PC-3 (cell line): ENCODE data around the gene EXOSC10.

Experiments used
- EZH2 ChIP-seq: fragments of 300-600 bp; sonication (generic); IDR thresholded peaks from one replicate; pipeline ENCODE4 v1.6.1; 2017; ENCODE audit warnings: antibody characterized with exemption, mild to moderate bottlenecking, low read length; ENCODE audit not compliant: unreplicated experiment
- TF ChIP-seq, protein P1 (sequence below): fragments of 300-600 bp; sonication (generic); conservative IDR thresholded peaks from 2 replicates; pipeline ENCODE4 v1.5.1; 2017; ENCODE audit warnings: antibody characterized with exemption, low read depth, mild to moderate bottlenecking, low read length

DNA sequence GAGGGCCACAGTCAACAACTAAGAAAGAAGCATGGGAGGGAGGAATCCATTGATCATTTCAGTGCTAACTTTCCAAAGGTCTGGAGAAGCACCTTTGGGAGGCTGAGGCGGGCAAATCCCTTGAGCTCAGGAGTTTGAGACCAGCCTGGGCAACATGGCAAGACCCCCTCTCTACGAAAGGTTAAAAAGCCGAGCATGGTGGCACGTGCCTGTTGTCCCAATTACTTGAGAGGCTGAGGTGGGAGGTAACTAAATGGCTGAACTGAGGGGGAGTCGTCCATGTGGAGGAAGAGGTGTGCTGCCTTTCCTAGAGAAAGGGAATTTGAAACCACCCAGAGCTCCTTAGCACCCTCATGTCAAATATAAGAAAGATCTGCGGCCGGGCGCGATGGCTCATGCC is 68.8 kb downstream of the EXOSC10 start:
- TF ChIP-seq, protein P1, sequence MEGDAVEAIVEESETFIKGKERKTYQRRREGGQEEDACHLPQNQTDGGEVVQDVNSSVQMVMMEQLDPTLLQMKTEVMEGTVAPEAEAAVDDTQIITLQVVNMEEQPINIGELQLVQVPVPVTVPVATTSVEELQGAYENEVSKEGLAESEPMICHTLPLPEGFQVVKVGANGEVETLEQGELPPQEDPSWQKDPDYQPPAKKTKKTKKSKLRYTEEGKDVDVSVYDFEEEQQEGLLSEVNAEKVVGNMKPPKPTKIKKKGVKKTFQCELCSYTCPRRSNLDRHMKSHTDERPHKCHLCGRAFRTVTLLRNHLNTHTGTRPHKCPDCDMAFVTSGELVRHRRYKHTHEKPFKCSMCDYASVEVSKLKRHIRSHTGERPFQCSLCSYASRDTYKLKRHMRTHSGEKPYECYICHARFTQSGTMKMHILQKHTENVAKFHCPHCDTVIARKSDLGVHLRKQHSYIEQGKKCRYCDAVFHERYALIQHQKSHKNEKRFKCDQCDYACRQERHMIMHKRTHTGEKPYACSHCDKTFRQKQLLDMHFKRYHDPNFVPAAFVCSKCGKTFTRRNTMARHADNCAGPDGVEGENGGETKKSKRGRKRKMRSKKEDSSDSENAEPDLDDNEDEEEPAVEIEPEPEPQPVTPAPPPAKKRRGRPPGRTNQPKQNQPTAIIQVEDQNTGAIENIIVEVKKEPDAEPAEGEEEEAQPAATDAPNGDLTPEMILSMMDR: no peak
- no peak for TF ChIP-seq EZH2
